HepG2 (cell line): ENCODE data around the gene C16orf87. TPM values are rescaled to one million over a fixed set of nuclear protein-coding genes. Genes with fewer than 3 reads are reported as not detected.

Experiments used
- ATAC-seq: fragments of 200-7000 bp; cut with Tn5 transposase; 3 replicates; pipeline ENCODE4 v1.9.1; 2020; ENCODE audit warnings: mild to moderate bottlenecking, moderate library complexity
- BruUV-seq: library from RNA; stranded (reverse); fragments of 400-500 nt; replicated peaks from 2 replicates; lab custom pipeline; 2021; lab: Mats Ljungman, UMichigan
- CTCF ChIA-PET: fragments of 300-600 bp; formaldehyde crosslinking; extraction: SDS; loops from one replicate; lab custom pipeline; 2021; ENCODE audit warnings: low total read pairs, inconsistent platforms, low intra/inter-chr PET ratio; lab: Yijun Ruan, JAX
- POLR2A ChIA-PET: fragments of 350-600 bp; sonication (Branson Sonifier 250); formaldehyde crosslinking; loops from one replicate; lab custom pipeline; 2020; ENCODE audit warnings: antibody characterized with exemption, inconsistent platforms; lab: Yijun Ruan, JAX
- DNase-seq: peaks from one replicate; pipeline ENCODE4 v3.0.0-alpha.2; 2015; ENCODE audit warnings: low spot score
- FAIRE-seq: peaks from 3 replicates; lab custom pipeline; 2011; peaks lifted over from hg19 to GRCh38; lab: Jason Lieb, UNC
- H2AFZ ChIP-seq: one replicate; pipeline ENCODE4 v1.6.1; 2011; ENCODE audit warnings: low read length, inconsistent platforms
- H3K27ac ChIP-seq: fragments of 300-600 bp; 3 replicates; pipeline ENCODE4 v1.8.0; 2011; ENCODE audit warnings: mixed run types, mild to moderate bottlenecking, mixed read lengths, low read length, inconsistent platforms; ENCODE audit not compliant: insufficient read depth; ENCODE audit errors: extremely low read length
- H3K27me3 ChIP-seq, 2 experiments: fragments of 200-600 bp in 1 of 2; 2 replicates in 1 of 2; 3 replicates in 1 of 2; pipeline versions ENCODE4 v1.6.0 to v1.8.0; 2011; ENCODE audit warnings: low read length in 2 of 2, mild to moderate bottlenecking in 2 of 2, moderate library complexity in 2 of 2, inconsistent platforms in 1 of 2; ENCODE audit not compliant: insufficient read depth in 2 of 2, control insufficient read depth in 1 of 2
- H3K36me3 ChIP-seq, 2 experiments: fragments of 200-600 bp in 1 of 2; replicated peaks in 1 of 2; 2 replicates in 1 of 2; 3 replicates in 1 of 2; pipeline versions ENCODE4 v1.5.1 to v1.8.0; 2011; ENCODE audit warnings: low read length in 2 of 2, inconsistent platforms in 1 of 2; ENCODE audit not compliant: insufficient read depth in 2 of 2, control insufficient read depth in 1 of 2
- H3K4me1 ChIP-seq: 2 replicates; pipeline ENCODE4 v1.5.1; 2012; ENCODE audit warnings: low read length, inconsistent platforms; ENCODE audit not compliant: insufficient read depth
- H3K4me2 ChIP-seq: 2 replicates; pipeline ENCODE4 v1.6.0; 2011; ENCODE audit warnings: low read depth, low read length, inconsistent platforms
- H3K4me3 ChIP-seq, 3 experiments: fragments of 200-600 bp in 1 of 3; sonication (generic), shearing (Covaris generic) in 1 of 3; replicated peaks in 1 of 3; 2 replicates each; pipeline ENCODE4 v1.5.1; 2011 to 2016; ENCODE audit warnings: low read length in 3 of 3, inconsistent platforms in 2 of 3, low read depth in 2 of 3, mild to moderate bottlenecking in 2 of 3, control low read depth in 1 of 3, mixed read lengths in 1 of 3; ENCODE audit not compliant: insufficient read depth in 1 of 3
- H3K79me2 ChIP-seq: one replicate; pipeline ENCODE4 v1.6.1; 2011; ENCODE audit warnings: low read length, inconsistent platforms; ENCODE audit not compliant: insufficient read depth
- H3K9ac ChIP-seq: 2 replicates; pipeline ENCODE4 v1.6.0; 2011; ENCODE audit warnings: mild to moderate bottlenecking, low read depth, low read length, inconsistent platforms; ENCODE audit not compliant: insufficient read depth
- H3K9me3 ChIP-seq: 2 replicates; pipeline ENCODE4 v1.5.1; 2012; ENCODE audit warnings: mild to moderate bottlenecking, low read length
- H4K20me1 ChIP-seq: 2 replicates; pipeline ENCODE4 v1.6.0; 2011; ENCODE audit warnings: inconsistent platforms, mild to moderate bottlenecking, low read length, moderate library complexity; ENCODE audit not compliant: insufficient read depth
- NFE2L1 ChIP-seq: sonication (generic); formaldehyde crosslinking; IDR thresholded peaks from 2 replicates; pipeline ENCODE4 v1.4.0; 2020; ENCODE audit warnings: missing genetic modification reagents, mild to moderate bottlenecking, borderline replicate concordance
- NFYC ChIP-seq: IDR thresholded peaks from 2 replicates; pipeline ENCODE4 v1.6.1; 2016; ENCODE audit warnings: missing genetic modification reagents, missing compliant biosample characterization
- NKX3-1 ChIP-seq: sonication (generic); formaldehyde crosslinking; IDR thresholded peaks from 2 replicates; pipeline ENCODE4 v1.5.0; 2020; ENCODE audit warnings: missing genetic modification reagents
- SOX6 ChIP-seq, 2 experiments: fragments of 450-650 bp in 1 of 2; sonication (generic) in 1 of 2; formaldehyde crosslinking in 1 of 2; IDR thresholded peaks; 2 replicates each; pipeline versions ENCODE4 v1.4.0 to v1.6.1; 2017 to 2020; ENCODE audit warnings: antibody characterized with exemption in 1 of 2, mild to moderate bottlenecking in 1 of 2, missing genetic modification reagents in 1 of 2
- THAP7 ChIP-seq: sonication (generic); formaldehyde crosslinking; IDR thresholded peaks from 2 replicates; pipeline ENCODE4 v1.8.1; 2023; ENCODE audit warnings: mild to moderate bottlenecking, missing genetic modification reagents
- ZFP82 ChIP-seq: sonication (generic); formaldehyde crosslinking; IDR thresholded peaks from 2 replicates; pipeline ENCODE4 v1.5.1; 2020; ENCODE audit warnings: mild to moderate bottlenecking, missing genetic modification reagents, borderline replicate concordance
- ZNF646 ChIP-seq: sonication (generic); formaldehyde crosslinking; IDR thresholded peaks from 2 replicates; pipeline ENCODE4 v1.9.0; 2021; ENCODE audit warnings: mild to moderate bottlenecking, missing genetic modification reagents
- ZNF792 ChIP-seq: IDR thresholded peaks from 2 replicates; pipeline ENCODE4 v1.6.1; 2016
- WGBS: methylation state at CpG from one replicate; pipeline ENCODE4 v1.1.6; 2017; ENCODE audit warnings: low lambda C conversion rate; 5-methylcytosine and 5-hydroxymethylcytosine counted together
- in situ Hi-C: cut with HindIII; loops from 2 replicates; pipeline ENCODE4 v1.10.0; 2017; ENCODE audit warnings: low pct_unique_long_range_greater_than_20kb; ENCODE audit not compliant: extremely low pct_ligation_motif_present
- intact Hi-C: fragments of 100-400 bp; cut with micrococcal nuclease; formaldehyde crosslinking; loops from one replicate; pipeline ENCODE4 v1.10.0; 2022; ENCODE audit not compliant: unreplicated experiment
- polyA plus RNA-seq, 8 experiments: library from polyadenylated mRNA; depleted of rRNA in 3 of 8; stranded (reverse) in 7 of 8; unstranded in 1 of 8; fragments of >200 nt; fragmentation: Illumina TruSeq in 4 of 8; extraction: Trizol in 4 of 8; gene quantifications; 2 replicates each; pipeline versions ENCODE4 v1.2.1 to v1.2.3, GENCODE V29; 2011 to 2016; ENCODE audit warnings: low read depth in 4 of 8, missing spikeins in 1 of 8, mixed read lengths in 1 of 8; ENCODE audit not compliant: insufficient read depth in 1 of 8
- total RNA-seq, 5 experiments: library from RNA; depleted of rRNA; stranded (reverse); fragments of >200 nt; fragmentation: Illumina TruSeq; extraction: Trizol; gene quantifications; 2 replicates each; pipeline ENCODE4 v1.2.3, GENCODE V29; 2016; ENCODE audit warnings: low read depth in 1 of 5

The C16orf87 gene
- total and polyA plus RNA-seq, 2 of the 13 experiments (the other 11 are each of a cell fraction or from before 2014, with no cell fraction given) = 8.6 to 19.5 TPM

GRCh38 chr16:46850619-46851555 lies 19.9 kb upstream of the C16orf87 start:
- CTCF ChIA-PET = no interaction called here
- no peak for DNase-seq
- peak; percentile 9; the same call in 1 of the 3 replicates for ATAC-seq

More at GRCh38 chr16:46850619-46851555, 19.9 kb upstream of the C16orf87 start:
- in situ Hi-C loops = no loop called here
- H3K9ac ChIP-seq = no peak overlapping the region
- FAIRE-seq = no peak
- no TSS peak for BruUV-seq
- 26% methylated on average over 5 of the region's 5 CpGs for WGBS
- no peak overlapping the region for H3K27ac ChIP-seq
- H3K27me3 ChIP-seq = no peaks in the 10 kb centered on the region
- TF ChIP-seq NKX3-1 (CRISPR knock-in tag) = no peak
- TF ChIP-seq ZNF646 (CRISPR knock-in tag) = no peak
- TF ChIP-seq SOX6 (IDR thresholded peaks at IDR 0.05) = no peak
- no peak for TF ChIP-seq SOX6 (CRISPR knock-in tag; IDR thresholded peaks at IDR 0.05)
- no peak for TF ChIP-seq THAP7 (CRISPR knock-in tag)
- TF ChIP-seq ZNF792 (CRISPR knock-in tag) = no peak
- TF ChIP-seq NFE2L1 (CRISPR knock-in tag) = no peak
- no peak for TF ChIP-seq NFYC (CRISPR knock-in tag)
- no peak for TF ChIP-seq ZFP82 (CRISPR knock-in tag)
- TF ChIP-seq, all 625 proteins: peak for 0
- Histone ChIP-seq H3K4me2 (no peak overlapping the region), H3K4me1 (peaks cover 65% of the 10 kb centered on the region), H3K4me3 (no peak overlapping the region), H3K79me2 (no peaks in the 10 kb centered on the region), H2AFZ (no peak overlapping the region), H3K36me3 (no peaks in the 10 kb centered on the region), H3K9me3 (no peaks in the 10 kb centered on the region), H4K20me1 (no peaks in the 10 kb centered on the region)
- POLR2A ChIA-PET = interaction anchor here (1.2 to 1.8 kb wide), 4 partner anchors 13 to 35 kb away, joined by 3 to 6 read pairs (median 4); partner anchors contain the start of gene GPT2
- intact Hi-C loops = no loop called here
